K562 (cell line): ENCODE data around the gene DCXR. TPM values are rescaled to one million over a fixed set of nuclear protein-coding genes. Genes with fewer than 3 reads are reported as not detected.

Experiments
- ATAC-seq: fragments of 200-7000 bp; cut with Tn5 transposase; 3 replicates; pipeline ENCODE4 v1.9.1; 2020; ENCODE audit warnings: moderate library complexity
- BruUV-seq: library from RNA; stranded (reverse); fragments of 400-500 nt; replicated peaks from 2 replicates; lab custom pipeline; 2021; lab: Mats Ljungman, UMichigan
- CTCF ChIA-PET: fragments of 300-600 bp; formaldehyde crosslinking; extraction: SDS; loops from one replicate; lab custom pipeline; 2021; ENCODE audit warnings: low intra/inter-chr PET ratio; lab: Yijun Ruan, JAX
- POLR2A ChIA-PET: fragments of 300-600, 350-650 bp; sonication (Branson Sonifier 250); formaldehyde crosslinking; extraction: SDS; loops from one replicate; lab custom pipeline; 2021; ENCODE audit warnings: antibody characterized with exemption, inconsistent platforms; lab: Yijun Ruan, JAX
- DNase-seq, 4 experiments: peaks; one replicate each; pipeline versions ENCODE4 v3.0.0 to v3.0.0-alpha.2; 2011 to 2018; ENCODE audit warnings: low spot score in 3 of 4, mixed read lengths in 3 of 4; ENCODE audit errors: extremely low read depth in 1 of 4
- FAIRE-seq: peaks from 2 replicates; lab custom pipeline; 2011; peaks lifted over from hg19 to GRCh38; lab: Jason Lieb, UNC
- H2AFZ ChIP-seq: 2 replicates; pipeline ENCODE4 v1.6.0; 2011; ENCODE audit warnings: low read depth, low read length, control low read depth, inconsistent platforms
- H3K27ac ChIP-seq: fragments of 200-600 bp; 3 replicates; pipeline ENCODE4 v1.8.0; 2011; ENCODE audit warnings: low read depth, mild to moderate bottlenecking, control low read depth, inconsistent platforms, low read length, moderate library complexity, mixed read lengths; ENCODE audit errors: extremely low read depth
- H3K27me3 ChIP-seq, 2 experiments: fragments of 300-600 bp in 1 of 2; 2 replicates in 1 of 2; 3 replicates in 1 of 2; pipeline versions ENCODE4 v1.6.0 to v1.8.0; 2011; ENCODE audit warnings: inconsistent platforms in 2 of 2, low read length in 2 of 2, mild to moderate bottlenecking in 1 of 2, mixed read lengths in 1 of 2, moderate library complexity in 1 of 2; ENCODE audit not compliant: control insufficient read depth in 2 of 2, insufficient read depth in 2 of 2
- H3K36me3 ChIP-seq: fragments of 300-600 bp; 3 replicates; pipeline ENCODE4 v1.8.0; 2011; ENCODE audit warnings: mild to moderate bottlenecking, low read length, inconsistent platforms; ENCODE audit not compliant: control insufficient read depth, insufficient read depth
- H3K4me1 ChIP-seq, 2 experiments: fragments of 200-600 bp in 1 of 2; replicated peaks in 1 of 2; 2 replicates in 1 of 2; 3 replicates in 1 of 2; pipeline versions ENCODE4 v1.5.1 to v1.8.0; 2011; ENCODE audit warnings: inconsistent platforms in 2 of 2, low read length in 2 of 2, mild to moderate bottlenecking in 1 of 2, mixed read lengths in 1 of 2, moderate library complexity in 1 of 2; ENCODE audit not compliant: control insufficient read depth in 2 of 2, insufficient read depth in 2 of 2
- H3K4me2 ChIP-seq: 2 replicates; pipeline ENCODE4 v1.6.1; 2011; ENCODE audit warnings: low read length, control low read depth, inconsistent platforms, mixed read lengths; ENCODE audit not compliant: insufficient read depth
- H3K4me3 ChIP-seq: fragments of 200-600 bp; sonication (generic), shearing (Covaris generic); 2 replicates; pipeline ENCODE4 v1.5.1; 2016; ENCODE audit warnings: control low read depth, inconsistent platforms
- H3K79me2 ChIP-seq: fragments of 200-600 bp; 3 replicates; pipeline ENCODE4 v1.8.0; 2011; ENCODE audit warnings: low read length, inconsistent platforms; ENCODE audit not compliant: control insufficient read depth, insufficient read depth
- H3K9ac ChIP-seq, 2 experiments: 2 replicates each; pipeline versions ENCODE4 v1.6.0 to v1.6.1; 2011; ENCODE audit warnings: low read depth in 2 of 2, low read length in 2 of 2, control low read depth in 1 of 2, inconsistent platforms in 1 of 2, mild to moderate bottlenecking in 1 of 2, mixed read lengths in 1 of 2; ENCODE audit not compliant: insufficient read depth in 1 of 2
- H3K9me1 ChIP-seq: one replicate; pipeline ENCODE4 v1.6.0; 2011; ENCODE audit warnings: inconsistent platforms, mild to moderate bottlenecking, low read length, moderate library complexity; ENCODE audit not compliant: control insufficient read depth, insufficient read depth
- H3K9me3 ChIP-seq: replicated peaks from 2 replicates; pipeline ENCODE4 v1.5.1; 2011; ENCODE audit warnings: low read depth, low read length, inconsistent platforms; ENCODE audit not compliant: control insufficient read depth, insufficient read depth
- H4K20me1 ChIP-seq: replicated peaks from 2 replicates; pipeline ENCODE4 v1.6.1; 2011; ENCODE audit warnings: low read length, inconsistent platforms, mixed read lengths; ENCODE audit not compliant: control insufficient read depth, insufficient read depth
- BRCA1 ChIP-seq, 2 experiments: fragments of 450-650 bp in 1 of 2; sonication (generic) in 1 of 2; formaldehyde crosslinking in 1 of 2; IDR thresholded peaks; 2 replicates each; pipeline versions ENCODE4 v1.5.0 to v1.6.1; 2017 to 2020; ENCODE audit warnings: mild to moderate bottlenecking in 1 of 2, missing genetic modification reagents in 1 of 2
- FIP1L1 ChIP-seq: fragments of 200-400 bp; formaldehyde crosslinking; IDR thresholded peaks from 2 replicates; pipeline ENCODE4 v1.6.1; 2018; ENCODE audit warnings: mild to moderate bottlenecking, low read depth, low read length; ENCODE audit not compliant: poor library complexity, severe bottlenecking
- HCFC1 ChIP-seq: IDR thresholded peaks from 2 replicates; pipeline ENCODE4 v1.6.1; 2012; ENCODE audit warnings: low read depth, low read length, improper control_type of control experiment
- HNRNPK ChIP-seq: fragments of 200-400 bp; formaldehyde crosslinking; IDR thresholded peaks from one replicate; pipeline ENCODE4 v1.6.1; 2018; ENCODE audit warnings: mild to moderate bottlenecking, low read depth, low read length; ENCODE audit not compliant: poor library complexity, severe bottlenecking
- MYNN ChIP-seq, 2 experiments: sonication (generic); formaldehyde crosslinking in 1 of 2; IDR thresholded peaks; 2 replicates each; pipeline versions ENCODE4 v1.5.0 to v1.6.1; 2016 to 2020; ENCODE audit warnings: antibody characterized with exemption in 1 of 2, missing genetic modification reagents in 1 of 2
- NR2C1 ChIP-seq, 2 experiments: fragments of 450-650 bp; IDR thresholded peaks; 2 replicates each; pipeline ENCODE4 v1.6.1; 2017; ENCODE audit warnings: mild to moderate bottlenecking in 2 of 2, antibody characterized with exemption in 1 of 2, inconsistent platforms in 1 of 2, missing compliant biosample characterization in 1 of 2, missing genetic modification characterization in 1 of 2
- PCBP1 ChIP-seq: fragments of 200-400 bp; formaldehyde crosslinking; IDR thresholded peaks from 2 replicates; pipeline ENCODE4 v1.6.1; 2018; ENCODE audit warnings: mild to moderate bottlenecking, low read depth, low read length; ENCODE audit not compliant: poor library complexity, severe bottlenecking
- POLR2A ChIP-seq: fragments of 450-650 bp; conservative IDR thresholded peaks from 2 replicates; pipeline ENCODE4 v1.6.1; 2016
- POLR2B ChIP-seq: fragments of 450-650 bp; IDR thresholded peaks from 2 replicates; pipeline ENCODE4 v1.6.1; 2018; ENCODE audit warnings: low read depth; ENCODE audit not compliant: partially characterized antibody
- POLR2G ChIP-seq: fragments of 200-400 bp; formaldehyde crosslinking; IDR thresholded peaks from 2 replicates; pipeline ENCODE4 v1.6.1; 2017; ENCODE audit warnings: low read depth, mild to moderate bottlenecking, antibody characterized with exemption, low read length, moderate library complexity
- RBFOX2 ChIP-seq: fragments of 200-400 bp; formaldehyde crosslinking; IDR thresholded peaks from 2 replicates; pipeline ENCODE4 v1.6.1; 2017; ENCODE audit warnings: low read depth, mild to moderate bottlenecking, low read length, moderate library complexity
- SUPT5H ChIP-seq: fragments of 450-650 bp; IDR thresholded peaks from 2 replicates; pipeline ENCODE4 v1.6.1; 2016
- ZFX ChIP-seq: sonication (generic); formaldehyde crosslinking; IDR thresholded peaks from 2 replicates; pipeline ENCODE4 v1.8.0; 2022; ENCODE audit warnings: mild to moderate bottlenecking, missing genetic modification reagents, moderate library complexity
- ZNF124 ChIP-seq: sonication (generic); formaldehyde crosslinking; IDR thresholded peaks from 2 replicates; pipeline ENCODE4 v1.8.1; 2022; ENCODE audit warnings: missing genetic modification reagents
- WGBS: fragments of 100-300 bp; shearing (Covaris generic); methylation state at CpG from one replicate; pipeline ENCODE4 v1.1.6; 2016; ENCODE audit warnings: low coverage, mixed read lengths; ENCODE audit not compliant: insufficient coverage; ENCODE audit errors: missing lambda C conversion rate; 5-methylcytosine and 5-hydroxymethylcytosine counted together
- in situ Hi-C: fragments of 300-500 bp; cut with MboI; formaldehyde crosslinking; loops from 4 replicates; pipeline ENCODE4 v1.15.0; 2018; ENCODE audit warnings: inconsistent platforms, mixed read lengths
- intact Hi-C: fragments of 100-400 bp; cut with micrococcal nuclease; formaldehyde crosslinking; loops from 2 replicates; pipeline ENCODE4 v1.14.2; 2022
- polyA plus RNA-seq, 8 experiments: library from polyadenylated mRNA; depleted of rRNA in 4 of 8; stranded (reverse) in 5 of 8; unstranded in 3 of 8; fragments of >200 nt; fragmentation: Nextera tagmentation in 2 of 8; fragmentation: Illumina TruSeq in 1 of 8; extraction: Ambion mirVana in 2 of 8; extraction: Trizol in 1 of 8; gene quantifications; 2 replicates each; pipeline versions ENCODE4 v1.2.1 to v1.2.3, GENCODE V29; 2011 to 2014; ENCODE audit warnings: inconsistent platforms in 1 of 8, missing spikeins in 1 of 8
- total RNA-seq, 7 experiments: library from RNA; depleted of rRNA in 6 of 7; stranded (reverse); fragments of >200 nt in 6 of 7; fragmentation: Illumina TruSeq in 2 of 7; extraction: Trizol in 2 of 7; gene quantifications; 2 replicates each; pipeline versions ENCODE4 v1.2.1 to v1.2.3, GENCODE V29; 2011 to 2021; ENCODE audit warnings: low replicate concordance in 1 of 7
- TF ChIP-seq, protein P1 (sequence below): fragments of 250-450 bp; sonication (Bioruptor Pico); IDR thresholded peaks from 2 replicates; pipeline ENCODE4 v1.4.0; 2020
- TF ChIP-seq, protein P2 (sequence below): sonication (generic); formaldehyde crosslinking; IDR thresholded peaks from 2 replicates; pipeline ENCODE4 v1.8.1; 2023; ENCODE audit warnings: mild to moderate bottlenecking, missing genetic modification reagents

Gene DCXR
- total and polyA plus RNA-seq, 9 of the 15 experiments (the other 6 are each of a cell fraction or from before 2014, with no cell fraction given) = 21.3 to 274 (median 156) TPM

- TF ChIP-seq HCFC1 (no peak), SUPT5H (0 out of 2 replicates have a peak, but pooled peaks have one; percentile 8), ZNF124 (CRISPR knock-in tag) (no peak), ZFX (CRISPR knock-in tag) (peak; percentile 44; the same call in 1 of the 2 replicates), NR2C1 (IDR thresholded peaks at IDR 0.05) (no peak), NR2C1 (tag; IDR thresholded peaks at IDR 0.05) (no peak)
- TF ChIP-seq, protein P1, sequence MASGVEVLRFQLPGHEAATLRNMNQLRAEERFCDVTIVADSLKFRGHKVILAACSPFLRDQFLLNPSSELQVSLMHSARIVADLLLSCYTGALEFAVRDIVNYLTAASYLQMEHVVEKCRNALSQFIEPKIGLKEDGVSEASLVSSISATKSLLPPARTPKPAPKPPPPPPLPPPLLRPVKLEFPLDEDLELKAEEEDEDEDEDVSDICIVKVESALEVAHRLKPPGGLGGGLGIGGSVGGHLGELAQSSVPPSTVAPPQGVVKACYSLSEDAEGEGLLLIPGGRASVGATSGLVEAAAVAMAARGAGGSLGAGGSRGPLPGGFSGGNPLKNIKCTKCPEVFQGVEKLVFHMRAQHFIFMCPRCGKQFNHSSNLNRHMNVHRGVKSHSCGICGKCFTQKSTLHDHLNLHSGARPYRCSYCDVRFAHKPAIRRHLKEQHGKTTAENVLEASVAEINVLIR (CRISPR knock-in tag) = no peak
These were observed 42.7 kb upstream of the DCXR start (continued) for GRCh38 chr17:82080048-82080788.

GRCh38 chr17:82079001-82079677 is 41.6 kb upstream of the DCXR start:
- in situ Hi-C loops = no loop called here
- peaks cover 65% of the 10 kb centered on the region; the same call in 2 of the 3 replicates for H3K36me3 ChIP-seq
- H4K20me1 ChIP-seq = peaks cover 27% of the 10 kb centered on the region
- H3K9me3 ChIP-seq = no peaks in the 10 kb centered on the region
- DNase-seq (no peak), FAIRE-seq (no peak), ATAC-seq (no peak)
- H3K27me3 ChIP-seq = no peaks in the 10 kb centered on the region
- BruUV-seq = no TSS peak
- no peak overlapping the region for H3K4me2 ChIP-seq
- no peak overlapping the region for H2AFZ ChIP-seq
- POLR2A ChIA-PET = interaction anchor here (0.5 to 4.2 kb wide), 6 partner anchors 9 to 119 kb away, joined by 3 to 52 read pairs (median 5); partner anchors contain the start of gene NOTUM
- intact Hi-C loops = no loop called here
- CTCF ChIA-PET = no interaction called here
- H3K79me2 ChIP-seq = no peaks in the 10 kb centered on the region; the same call in 2 of the 3 replicates
- 96% methylated on average over 29 of the region's 47 CpGs for WGBS
- peaks cover 0 to 70% of the 10 kb centered on the region in 2 experiments; a peak in 2 of 5 replicates for H3K4me1 ChIP-seq
- peaks cover 3% of the 10 kb centered on the region for H3K9me1 ChIP-seq
- H3K27ac ChIP-seq = no peak overlapping the region
- H3K4me3 ChIP-seq = no peak overlapping the region
- no peak overlapping the region for H3K9ac ChIP-seq
- TF ChIP-seq RBFOX2 (peak; percentile 49), SUPT5H (peak; percentile 73), HNRNPK (no peak), MYNN (IDR thresholded peaks at IDR 0.05) (peak; percentile 73), MYNN (CRISPR knock-in tag; IDR thresholded peaks at IDR 0.05) (no peak), PCBP1 (peak; percentile 30), POLR2G (peak; percentile 58), POLR2A (peak; percentile 69), FIP1L1 (peak; percentile 47), BRCA1 (IDR thresholded peaks at IDR 0.05) (no peak), BRCA1 (CRISPR knock-in tag; IDR thresholded peaks at IDR 0.05) (no peak), POLR2B (peak; percentile 25)
- TF ChIP-seq, protein P2, sequence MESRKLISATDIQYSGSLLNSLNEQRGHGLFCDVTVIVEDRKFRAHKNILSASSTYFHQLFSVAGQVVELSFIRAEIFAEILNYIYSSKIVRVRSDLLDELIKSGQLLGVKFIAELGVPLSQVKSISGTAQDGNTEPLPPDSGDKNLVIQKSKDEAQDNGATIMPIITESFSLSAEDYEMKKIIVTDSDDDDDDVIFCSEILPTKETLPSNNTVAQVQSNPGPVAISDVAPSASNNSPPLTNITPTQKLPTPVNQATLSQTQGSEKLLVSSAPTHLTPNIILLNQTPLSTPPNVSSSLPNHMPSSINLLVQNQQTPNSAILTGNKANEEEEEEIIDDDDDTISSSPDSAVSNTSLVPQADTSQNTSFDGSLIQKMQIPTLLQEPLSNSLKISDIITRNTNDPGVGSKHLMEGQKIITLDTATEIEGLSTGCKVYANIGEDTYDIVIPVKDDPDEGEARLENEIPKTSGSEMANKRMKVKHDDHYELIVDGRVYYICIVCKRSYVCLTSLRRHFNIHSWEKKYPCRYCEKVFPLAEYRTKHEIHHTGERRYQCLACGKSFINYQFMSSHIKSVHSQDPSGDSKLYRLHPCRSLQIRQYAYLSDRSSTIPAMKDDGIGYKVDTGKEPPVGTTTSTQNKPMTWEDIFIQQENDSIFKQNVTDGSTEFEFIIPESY (CRISPR knock-in tag) = peak; percentile 99
